Measurements from ENCODE around the gene TUBA1C.
"Not testable (repeated sequence)": the region's sequence is repeated elsewhere in the genome, so short reads cannot be mapped to it uniquely, and the experiment has no call there.

The TUBA1C gene

DNA sequence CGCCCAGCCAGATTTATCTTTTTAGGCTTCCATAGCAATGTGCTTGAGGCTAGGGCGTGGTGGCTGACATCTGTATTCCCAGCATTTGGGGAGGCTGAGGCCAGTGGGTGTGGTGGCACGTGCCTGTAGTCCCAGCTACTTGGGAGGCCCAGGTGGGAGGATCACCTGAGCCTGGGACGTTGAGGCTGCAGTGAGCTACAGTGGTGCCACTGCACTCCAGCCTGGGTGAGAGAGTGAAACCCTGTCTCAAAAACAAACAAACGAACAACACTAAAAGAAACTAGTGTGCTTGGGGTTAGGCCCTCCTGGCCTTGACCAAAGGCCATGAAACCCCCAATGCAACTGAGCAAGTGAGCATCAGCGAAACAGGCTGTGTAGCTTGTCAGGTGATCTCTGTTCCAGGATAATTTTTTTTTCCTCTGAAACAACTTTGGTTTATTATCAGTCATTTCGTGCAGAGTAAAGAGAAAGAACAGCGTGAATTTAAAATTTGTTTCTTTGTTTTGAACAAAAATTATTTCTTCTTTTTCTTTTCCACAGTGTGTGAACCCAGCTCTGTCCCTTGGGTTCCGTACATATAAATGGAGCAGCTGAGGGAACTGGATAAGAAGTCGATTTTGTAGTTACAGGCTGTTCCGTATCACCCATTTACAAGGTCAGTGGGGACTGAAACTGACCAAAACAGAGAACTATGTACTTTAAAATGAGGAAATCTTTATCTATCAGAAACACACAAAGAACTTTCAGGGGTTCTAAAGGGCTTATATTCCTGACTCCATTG lies 8.8 kb upstream of the TUBA1C start:
- Histone ChIP-seq H3K27ac (ENCODE audit: low read depth, low read length) (no peak overlapping the region), H3K79me2 (ENCODE audit: control insufficient read depth, low read length) (no peaks in the 10 kb centered on the region), H3K4me3 (ENCODE audit: low read length) (no peak overlapping the region), H3K9me2 (replicated peaks; ENCODE audit: control insufficient read depth, low read length) (no peaks in the 10 kb centered on the region), H3K27me3 (ENCODE audit: control insufficient read depth, low read length) (no peaks in the 10 kb centered on the region), H3K36me3 (ENCODE audit: control insufficient read depth, low read length) (no peaks in the 10 kb centered on the region), H3K4me2 (ENCODE audit: low read length) (no peak overlapping the region), H3K4me1 (ENCODE audit: control insufficient read depth, low read length) (peaks cover 11% of the 10 kb centered on the region; the same call in 1 of the 2 replicates), H4K20me1 (ENCODE audit: control insufficient read depth, insufficient read depth, low read depth, low read length) (no peaks in the 10 kb centered on the region), H3F3A (ENCODE audit: control insufficient read depth, insufficient read depth) (peaks cover 4% of the 10 kb centered on the region; the same call in 1 of the 2 replicates), H3K9me3 (ENCODE audit: control insufficient read depth, insufficient read depth, low read length) (no peaks in the 10 kb centered on the region)
- no peak for TF ChIP-seq EZH2phosphoT487 (IDR thresholded peaks at IDR 0.05; ENCODE audit: borderline replicate concordance, low read length)
- TF ChIP-seq, protein P1, sequence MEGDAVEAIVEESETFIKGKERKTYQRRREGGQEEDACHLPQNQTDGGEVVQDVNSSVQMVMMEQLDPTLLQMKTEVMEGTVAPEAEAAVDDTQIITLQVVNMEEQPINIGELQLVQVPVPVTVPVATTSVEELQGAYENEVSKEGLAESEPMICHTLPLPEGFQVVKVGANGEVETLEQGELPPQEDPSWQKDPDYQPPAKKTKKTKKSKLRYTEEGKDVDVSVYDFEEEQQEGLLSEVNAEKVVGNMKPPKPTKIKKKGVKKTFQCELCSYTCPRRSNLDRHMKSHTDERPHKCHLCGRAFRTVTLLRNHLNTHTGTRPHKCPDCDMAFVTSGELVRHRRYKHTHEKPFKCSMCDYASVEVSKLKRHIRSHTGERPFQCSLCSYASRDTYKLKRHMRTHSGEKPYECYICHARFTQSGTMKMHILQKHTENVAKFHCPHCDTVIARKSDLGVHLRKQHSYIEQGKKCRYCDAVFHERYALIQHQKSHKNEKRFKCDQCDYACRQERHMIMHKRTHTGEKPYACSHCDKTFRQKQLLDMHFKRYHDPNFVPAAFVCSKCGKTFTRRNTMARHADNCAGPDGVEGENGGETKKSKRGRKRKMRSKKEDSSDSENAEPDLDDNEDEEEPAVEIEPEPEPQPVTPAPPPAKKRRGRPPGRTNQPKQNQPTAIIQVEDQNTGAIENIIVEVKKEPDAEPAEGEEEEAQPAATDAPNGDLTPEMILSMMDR (IDR thresholded peaks at IDR 0.05; ENCODE audit: low read depth, low read length, poor library complexity, severe bottlenecking) = no peak

DNA sequence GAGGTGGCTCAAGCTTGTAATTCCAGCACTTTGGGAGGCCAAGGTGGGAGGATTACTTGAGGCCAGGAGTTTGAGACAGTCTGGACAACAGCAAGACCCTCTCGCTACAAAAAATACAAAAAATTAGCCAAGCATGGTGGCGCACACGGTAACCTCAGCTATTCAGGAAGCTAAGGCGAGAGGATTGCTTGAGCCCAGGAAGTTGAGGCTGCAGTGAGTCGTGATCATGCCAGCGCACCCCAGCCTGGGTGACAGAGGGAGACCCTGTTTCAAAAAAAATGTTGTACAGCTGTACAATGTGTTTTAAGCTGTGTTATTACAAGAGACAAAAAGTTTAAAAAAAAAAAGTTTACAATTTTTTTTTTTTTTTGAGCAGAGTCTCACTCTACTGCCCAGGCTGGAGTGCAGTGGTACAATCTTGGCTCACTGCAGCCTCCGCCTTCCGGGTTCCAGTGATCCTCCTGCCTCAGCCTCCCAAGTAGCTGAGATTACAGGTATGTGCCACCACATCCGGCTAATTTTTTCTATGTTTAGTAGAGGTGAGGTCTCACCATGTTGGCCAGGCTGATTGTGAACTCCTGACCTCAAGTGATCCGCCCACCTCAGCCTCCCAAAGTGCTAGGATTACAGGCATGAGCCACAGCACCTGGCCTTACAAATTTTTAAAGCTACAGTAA lies 7.2 kb upstream of the TUBA1C start:
- not testable (repeated sequence) for H3K4me3 ChIP-seq (ENCODE audit: low read length); H3K27me3 ChIP-seq (ENCODE audit: control insufficient read depth, low read length); H4K20me1 ChIP-seq (ENCODE audit: control insufficient read depth, insufficient read depth, low read depth, low read length); H3K9me2 ChIP-seq (replicated peaks; ENCODE audit: control insufficient read depth, low read length); H3K79me2 ChIP-seq (ENCODE audit: control insufficient read depth, low read length); H3K36me3 ChIP-seq (ENCODE audit: control insufficient read depth, low read length); H3K27ac ChIP-seq (ENCODE audit: low read depth, low read length); H3F3A ChIP-seq (ENCODE audit: control insufficient read depth, insufficient read depth); H3K4me2 ChIP-seq (ENCODE audit: low read length); H3K9me3 ChIP-seq (ENCODE audit: control insufficient read depth, insufficient read depth, low read length)
- H3K4me1 ChIP-seq (ENCODE audit: control insufficient read depth, low read length) = peaks cover 15% of the 10 kb centered on the region

DNA sequence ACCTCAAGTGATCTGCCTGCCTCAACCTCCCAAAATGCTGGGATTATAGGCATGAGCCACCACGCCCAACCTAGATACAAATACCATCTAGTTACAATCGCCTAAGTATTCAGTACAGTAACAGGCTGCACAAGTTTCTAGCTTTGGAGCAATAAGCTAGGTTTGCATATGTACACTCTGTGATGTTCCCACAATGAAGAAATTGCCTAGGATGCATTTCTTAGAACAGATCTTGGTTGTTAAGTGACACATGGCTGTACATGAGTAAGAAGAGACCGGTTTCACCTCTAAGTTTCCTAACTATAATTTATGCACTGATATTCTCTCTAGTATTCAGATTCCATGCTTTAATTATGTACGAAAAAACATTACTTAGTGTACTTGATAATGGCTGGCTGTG lies 5.4 kb upstream of the TUBA1C start:
- Histone ChIP-seq H3K9me3 (ENCODE audit: control insufficient read depth, insufficient read depth, low read length) (no peaks in the 10 kb centered on the region), H3K27ac (ENCODE audit: low read depth, low read length) (no peak overlapping the region), H3K4me2 (ENCODE audit: low read length) (no peak overlapping the region), H3K36me3 (ENCODE audit: control insufficient read depth, low read length) (peaks cover 3% of the 10 kb centered on the region; the same call in 1 of the 2 replicates), H3K4me3 (ENCODE audit: low read length) (no peak overlapping the region), H3F3A (ENCODE audit: control insufficient read depth, insufficient read depth) (peaks cover 5% of the 10 kb centered on the region), H3K27me3 (ENCODE audit: control insufficient read depth, low read length) (no peaks in the 10 kb centered on the region), H4K20me1 (ENCODE audit: control insufficient read depth, insufficient read depth, low read depth, low read length) (no peaks in the 10 kb centered on the region), H3K9me2 (replicated peaks; ENCODE audit: control insufficient read depth, low read length) (no peaks in the 10 kb centered on the region), H3K79me2 (ENCODE audit: control insufficient read depth, low read length) (peaks cover 19% of the 10 kb centered on the region), H3K4me1 (ENCODE audit: control insufficient read depth, low read length) (peaks cover 25% of the 10 kb centered on the region)
- TF ChIP-seq, protein P1 (IDR thresholded peaks at IDR 0.05; ENCODE audit: low read depth, low read length, poor library complexity, severe bottlenecking) = no peak
- no peak for TF ChIP-seq EZH2phosphoT487 (IDR thresholded peaks at IDR 0.05; ENCODE audit: borderline replicate concordance, low read length)

DNA sequence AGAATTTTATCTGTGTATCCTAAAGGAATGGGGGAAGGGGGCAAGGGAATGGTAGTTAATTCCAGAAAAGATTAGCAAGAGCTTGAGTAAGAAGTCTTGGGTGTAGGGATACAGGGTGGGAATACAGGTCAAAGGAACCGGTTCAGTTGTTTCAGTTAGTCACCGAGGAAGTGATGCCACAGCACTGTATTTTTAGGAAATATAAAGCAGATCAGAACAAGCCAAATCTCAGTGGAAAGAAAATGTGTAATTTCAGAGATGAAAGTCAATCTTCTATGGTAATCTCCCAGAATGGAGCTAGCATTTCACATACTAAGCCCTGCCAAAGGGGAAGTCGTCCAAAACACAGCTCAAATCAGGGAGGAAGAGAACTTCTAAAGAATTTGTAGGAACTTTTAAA lies 4.7 kb upstream of the TUBA1C start:
- Histone ChIP-seq H3K36me3 (ENCODE audit: control insufficient read depth, low read length) (peaks cover 6% of the 10 kb centered on the region), H3K4me2 (ENCODE audit: low read length) (no peak overlapping the region), H3K27ac (ENCODE audit: low read depth, low read length) (no peak overlapping the region), H3K9me2 (replicated peaks; ENCODE audit: control insufficient read depth, low read length) (no peaks in the 10 kb centered on the region), H3F3A (ENCODE audit: control insufficient read depth, insufficient read depth) (peaks cover 5% of the 10 kb centered on the region), H3K4me3 (ENCODE audit: low read length) (no peak overlapping the region), H3K79me2 (ENCODE audit: control insufficient read depth, low read length) (peaks cover 22% of the 10 kb centered on the region), H3K27me3 (ENCODE audit: control insufficient read depth, low read length) (no peaks in the 10 kb centered on the region), H3K9me3 (ENCODE audit: control insufficient read depth, insufficient read depth, low read length) (no peaks in the 10 kb centered on the region), H3K4me1 (ENCODE audit: control insufficient read depth, low read length) (peaks cover 22% of the 10 kb centered on the region), H4K20me1 (ENCODE audit: control insufficient read depth, insufficient read depth, low read depth, low read length) (no peaks in the 10 kb centered on the region)
- no peak for TF ChIP-seq EZH2phosphoT487 (IDR thresholded peaks at IDR 0.05; ENCODE audit: borderline replicate concordance, low read length)
- TF ChIP-seq, protein P1 (IDR thresholded peaks at IDR 0.05; ENCODE audit: low read depth, low read length, poor library complexity, severe bottlenecking) = no peak
